GM12891 (cell line): ENCODE measurements around the gene JRKL.

Source experiments
- PAX5 ChIP-seq: IDR thresholded peaks from 2 replicates; pipeline ENCODE4 v1.6.1; 2011; ENCODE audit warnings: low read length, moderate library complexity, mild to moderate bottlenecking; ENCODE audit not compliant: insufficient read depth, severe bottlenecking
- POLR2A ChIP-seq: IDR thresholded peaks from 2 replicates; pipeline ENCODE4 v1.6.1; 2011; ENCODE audit warnings: low read depth, low read length, control low read depth
- POLR2AphosphoS5 ChIP-seq: IDR thresholded peaks from 2 replicates; pipeline ENCODE4 v1.6.1; 2011; ENCODE audit warnings: low read depth, low read length, control low read depth
- TAF1 ChIP-seq: IDR thresholded peaks from 2 replicates; pipeline ENCODE4 v1.6.1; 2011; ENCODE audit warnings: low read depth, low read length, control low read depth

DNA sequence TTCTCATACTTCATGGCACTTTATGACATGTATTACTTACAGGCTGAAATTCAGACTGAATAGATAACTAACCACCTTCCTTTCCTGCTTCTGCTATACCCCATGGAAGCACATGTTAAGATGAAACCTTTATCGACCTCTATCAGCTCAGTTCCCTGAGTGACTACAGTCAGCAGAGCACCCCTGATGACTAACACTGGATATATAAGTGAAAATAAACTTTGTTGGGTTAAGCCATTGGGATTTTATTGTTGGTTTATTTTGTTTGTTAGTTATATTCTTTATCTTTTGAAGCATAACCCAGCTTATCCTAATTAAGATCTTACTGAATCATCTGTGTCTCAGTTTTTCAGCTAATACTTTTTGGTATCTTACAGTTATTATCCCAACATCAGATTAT lies 23.8 kb upstream of the JRKL start:
- no peak for TF ChIP-seq POLR2AphosphoS5
- no peak for TF ChIP-seq POLR2A
- TF ChIP-seq TAF1 = no peak
- TF ChIP-seq PAX5 = no peak
